Bronchial epithelial cell (primary cell): ENCODE data around the gene FAM98A. TPM values are rescaled to one million over a fixed set of nuclear protein-coding genes. Genes with fewer than 3 reads are reported as not detected.
A peak's percentile ranks its signal among the peaks of the same experiment; 100 is the strongest.

ENCODE experiments used
- DNase-seq: peaks from one replicate; pipeline ENCODE4 v3.0.0-alpha.2; 2010; ENCODE audit warnings: low read depth
- FAIRE-seq: peaks from 2 replicates; lab custom pipeline; 2011; peaks lifted over from hg19 to GRCh38; lab: Jason Lieb, UNC
- H3K27me3 ChIP-seq: 2 replicates; pipeline ENCODE4 v1.5.1; 2011; ENCODE audit warnings: low read length; ENCODE audit not compliant: control insufficient read depth, insufficient read depth
- H3K36me3 ChIP-seq: 2 replicates; pipeline ENCODE4 v1.5.1; 2011; ENCODE audit warnings: low read length; ENCODE audit not compliant: control insufficient read depth, insufficient read depth
- H3K4me3 ChIP-seq: 2 replicates; pipeline ENCODE4 v1.5.1; 2011; ENCODE audit warnings: mild to moderate bottlenecking, low read depth, low read length, control low read depth
- CTCF ChIP-seq: IDR thresholded peaks from 2 replicates; pipeline ENCODE4 v1.5.1; 2011; ENCODE audit warnings: mild to moderate bottlenecking, moderate library complexity, low read length, control low read depth, inconsistent platforms; ENCODE audit not compliant: insufficient read depth, severe bottlenecking
- total RNA-seq: library from RNA; depleted of rRNA; stranded (reverse); fragments of >200 nt; gene quantifications from 2 replicates; pipeline ENCODE4 v1.2.1, GENCODE V29; 2014

FAM98A gene
- total RNA-seq, 1 donor from 2014 or later = 16.1 TPM

GRCh38 chr2:33633315-33633714 lies 34.2 kb upstream of the FAM98A start:
- TF ChIP-seq CTCF = no peak
- H3K4me3 ChIP-seq = no peak overlapping the region
- H3K27me3 ChIP-seq = no peaks in the 10 kb centered on the region
- no peaks in the 10 kb centered on the region for H3K36me3 ChIP-seq
- FAIRE-seq = no peak
- DNase-seq = peak; percentile 9

- H3K4me3 ChIP-seq = no peak overlapping the region
- DNase-seq (no peak), FAIRE-seq (no peak)
- no peak for TF ChIP-seq CTCF
- no peaks in the 10 kb centered on the region for H3K36me3 ChIP-seq
- no peaks in the 10 kb centered on the region for H3K27me3 ChIP-seq
Observed at GRCh38 chr2:33632831-33633230, 33.7 kb upstream of the FAM98A start.

GRCh38 chr2:33628031-33628827 lies 29.1 kb upstream of the FAM98A start:
- H3K4me3 ChIP-seq = no peak overlapping the region
- TF ChIP-seq CTCF = no peak
- no peaks in the 10 kb centered on the region for H3K27me3 ChIP-seq
- H3K36me3 ChIP-seq = no peaks in the 10 kb centered on the region
- DNase-seq (no peak), FAIRE-seq (no peak)

GRCh38 chr2:33619028-33619427 lies 19.9 kb upstream of the FAM98A start:
- DNase-seq = no peak
- FAIRE-seq = no peak
- no peaks in the 10 kb centered on the region for H3K27me3 ChIP-seq
- no peak for TF ChIP-seq CTCF
- no peaks in the 10 kb centered on the region for H3K36me3 ChIP-seq
- H3K4me3 ChIP-seq = no peak overlapping the region

GRCh38 chr2:33617989-33618388 lies 18.9 kb upstream of the FAM98A start:
- Histone ChIP-seq H3K36me3 (no peaks in the 10 kb centered on the region), H3K4me3 (no peak overlapping the region), H3K27me3 (no peaks in the 10 kb centered on the region)
- TF ChIP-seq CTCF = no peak
- FAIRE-seq = no peak
- DNase-seq = no peak

- DNase-seq (no peak), FAIRE-seq (no peak)
- Histone ChIP-seq H3K4me3 (no peak overlapping the region), H3K36me3 (no peaks in the 10 kb centered on the region), H3K27me3 (no peaks in the 10 kb centered on the region)
- TF ChIP-seq CTCF = no peak
Observed at GRCh38 chr2:33617401-33617800, 18.3 kb upstream of the FAM98A start.
